A673 (cell line): ENCODE measurements around the gene ARF3.

ENCODE experiments used
- CTCF ChIP-seq: fragments of 300-800, 200-600 bp; sonication (generic); conservative IDR thresholded peaks from 2 replicates; pipeline ENCODE4 v1.5.1; 2017; ENCODE audit warnings: low read depth, mild to moderate bottlenecking, antibody characterized with exemption, low read length, moderate library complexity, mixed read lengths
- EZH2 ChIP-seq: fragments of 200-600 bp; sonication (generic); IDR thresholded peaks from 2 replicates; pipeline ENCODE4 v1.6.1; 2017; ENCODE audit warnings: borderline replicate concordance, low read depth, mild to moderate bottlenecking, mixed read lengths, antibody characterized with exemption, low read length; ENCODE audit not compliant: poor library complexity, severe bottlenecking

GRCh38 chr12:48965298-48965838 lies 8.1 kb upstream of the ARF3 start:
- TF ChIP-seq CTCF (peak; percentile 43; the same call in 1 of the 2 replicates), EZH2 (no peak)
